Small intestine (tissue), 7 donors: Measurements from ENCODE around the gene STIMATE. TPM values are rescaled to one million over a fixed set of nuclear protein-coding genes. Genes with fewer than 3 reads are reported as not detected.

Source experiments
- DNase-seq, 2 donors: peaks; one replicate each; pipeline versions ENCODE4 v3.0.0 to v3.0.0-alpha.2; 2013
- FAIRE-seq: peaks from 2 replicates; lab custom pipeline; 2012; peaks lifted over from hg19 to GRCh38; lab: Jason Lieb, UNC
- H3K27ac ChIP-seq, 3 donors: one replicate each; pipeline ENCODE4 v1.5.1; 2013; ENCODE audit warnings: low read length in 2 of 3, mild to moderate bottlenecking in 2 of 3, control low read depth in 1 of 3, inconsistent platforms in 1 of 3, low read depth in 1 of 3, moderate library complexity in 1 of 3
- H3K27me3 ChIP-seq, 3 donors: one replicate each; pipeline ENCODE4 v1.6.1; 2013; ENCODE audit warnings: low read length in 3 of 3, inconsistent platforms in 1 of 3; ENCODE audit not compliant: control insufficient read depth in 3 of 3, insufficient read depth in 3 of 3
- H3K36me3 ChIP-seq, 3 donors: one replicate each; pipeline ENCODE4 v1.6.1; 2013; ENCODE audit warnings: low read length in 3 of 3, inconsistent platforms in 1 of 3, low read depth in 1 of 3, mild to moderate bottlenecking in 1 of 3, moderate library complexity in 1 of 3; ENCODE audit not compliant: control insufficient read depth in 3 of 3, insufficient read depth in 2 of 3
- H3K4me1 ChIP-seq, 3 donors: one replicate each; pipeline ENCODE4 v1.6.1; 2013; ENCODE audit warnings: low read length in 2 of 3, inconsistent platforms in 1 of 3, low read depth in 1 of 3, mild to moderate bottlenecking in 1 of 3, moderate library complexity in 1 of 3; ENCODE audit not compliant: control insufficient read depth in 3 of 3, insufficient read depth in 2 of 3
- H3K4me3 ChIP-seq, 3 donors: one replicate each; pipeline ENCODE4 v1.5.1; 2013; ENCODE audit warnings: low read length in 3 of 3, control low read depth in 1 of 3, inconsistent platforms in 1 of 3, low read depth in 1 of 3, mild to moderate bottlenecking in 1 of 3, moderate library complexity in 1 of 3
- H3K9me3 ChIP-seq, 2 donors: one replicate each; pipeline ENCODE4 v1.6.1; 2013; ENCODE audit warnings: low read depth in 1 of 2, low read length in 1 of 2; ENCODE audit not compliant: control insufficient read depth in 2 of 2, insufficient read depth in 1 of 2
- WGBS, 3 donors: extraction: QIAGEN DNeasy Blood & Tissue Kit; methylation state at CpG; one replicate each; pipeline ENCODE4 v1.1.7; 2013; 5-methylcytosine and 5-hydroxymethylcytosine counted together
- polyA plus RNA-seq, 4 donors: library from polyadenylated mRNA; stranded (reverse) in 3 of 4; unstranded in 1 of 4; fragments of 200-250 nt in 3 of 4; fragments of 120-200 nt in 1 of 4; gene quantifications; one replicate each; pipeline versions ENCODE4 v1.2.1 to v1.2.3, GENCODE V29; 2013
- donor health status: healthy with polysubstance abuse.
- donor health status: control.
- donor health status: control.
- donor health status: Bipolar disorder and iron deficiency.
- donor health status: healthy.

The STIMATE gene
- polyA plus RNA-seq, 4 donors = 2.7 to 6.8 (median 4.3) TPM; not detected in 1

GRCh38 chr3:52857864-52858263 lies 39.5 kb downstream of the STIMATE start:
- 87 to 92% (median 92%) methylated on average over 5 of the region's 5 CpGs for WGBS, 3 donors
- H3K27ac ChIP-seq = no peak overlapping the region
- FAIRE-seq = no peak
- no peaks in the 10 kb centered on the region for H3K9me3 ChIP-seq
- peaks cover 0 to 10% (median 0%) of the 10 kb centered on the region in 3 donors for H3K36me3 ChIP-seq
- no peaks in the 10 kb centered on the region for H3K4me1 ChIP-seq
- DNase-seq = no peak
- H3K4me3 ChIP-seq = no peak overlapping the region
- no peaks in the 10 kb centered on the region for H3K27me3 ChIP-seq

GRCh38 chr3:52857133-52857532 lies 40.2 kb downstream of the STIMATE start:
- no peaks in the 10 kb centered on the region for H3K9me3 ChIP-seq
- 85 to 92% (median 92%) methylated on average over 3 of the region's 3 CpGs for WGBS, 3 donors

GRCh38 chr3:52856666-52857065 lies 40.7 kb downstream of the STIMATE start:
- H3K4me1 ChIP-seq = no peaks in the 10 kb centered on the region
- no peak for FAIRE-seq
- no peaks in the 10 kb centered on the region for H3K9me3 ChIP-seq
- H3K27ac ChIP-seq = no peak overlapping the region
- H3K27me3 ChIP-seq = no peaks in the 10 kb centered on the region
- 85 to 91% (median 86%) methylated on average over 5 of the region's 5 CpGs for whole genome bisulfite sequencing, 3 donors
- peaks cover 0 to 17% (median 3%) of the 10 kb centered on the region in 3 donors for H3K36me3 ChIP-seq
- no peak overlapping the region for H3K4me3 ChIP-seq
- no peak for DNase-seq

More at GRCh38 chr3:52857133-52857532, 40.2 kb downstream of the STIMATE start:
- no peak for DNase-seq
- H3K36me3 ChIP-seq = peaks cover 0 to 13% (median 3%) of the 10 kb centered on the region in 3 donors
- H3K27me3 ChIP-seq = no peaks in the 10 kb centered on the region
- no peak overlapping the region for H3K4me3 ChIP-seq
- no peaks in the 10 kb centered on the region for H3K4me1 ChIP-seq
- H3K27ac ChIP-seq = no peak overlapping the region
- no peak for FAIRE-seq

- H3K4me3 ChIP-seq = no peak overlapping the region
- no peak for FAIRE-seq
- no peaks in the 10 kb centered on the region for H3K9me3 ChIP-seq
- WGBS, 3 donors = 84 to 96% (median 93%) methylated on average over 2 of the region's 2 CpGs
- H3K27me3 ChIP-seq = no peaks in the 10 kb centered on the region
- no peaks in the 10 kb centered on the region for H3K4me1 ChIP-seq
- DNase-seq = no peak
- no peak overlapping the region for H3K27ac ChIP-seq
- peaks cover 0 to 33% (median 5%) of the 10 kb centered on the region in 3 donors for H3K36me3 ChIP-seq
Observed at GRCh38 chr3:52854013-52854412, 43.3 kb downstream of the STIMATE start.

GRCh38 chr3:52852419-52852818 lies 44.9 kb downstream of the STIMATE start:
- Histone ChIP-seq H3K27ac (no peak overlapping the region), H3K9me3 (no peaks in the 10 kb centered on the region), H3K27me3 (no peaks in the 10 kb centered on the region), H3K36me3 (peaks cover 0 to 45% (median 5%) of the 10 kb centered on the region in 3 donors), H3K4me1 (no peaks in the 10 kb centered on the region), H3K4me3 (no peak overlapping the region)
- no peak for FAIRE-seq
- DNase-seq = no peak
- 83 to 92% (median 90%) methylated on average over 2 of the region's 2 CpGs for WGBS, 3 donors

- H3K4me3 ChIP-seq = no peak overlapping the region
- H3K27me3 ChIP-seq = no peaks in the 10 kb centered on the region
- H3K9me3 ChIP-seq = no peaks in the 10 kb centered on the region
- no peak overlapping the region for H3K27ac ChIP-seq
- no peaks in the 10 kb centered on the region for H3K4me1 ChIP-seq
- 73 to 90% (median 74%) methylated on average over 3 of the region's 3 CpGs for WGBS, 3 donors
- FAIRE-seq (no peak), DNase-seq (peak; percentile 25 to 58)
- peaks cover 0 to 47% (median 5%) of the 10 kb centered on the region in 3 donors for H3K36me3 ChIP-seq
Observed at GRCh38 chr3:52851348-52851747, 46.0 kb downstream of the STIMATE start.

GRCh38 chr3:52849656-52850055 lies 47.7 kb downstream of the STIMATE start:
- Histone ChIP-seq H3K27me3 (no peaks in the 10 kb centered on the region), H3K4me1 (peaks cover 0 to 7% (median 0%) of the 10 kb centered on the region in 3 donors), H3K27ac (no peak overlapping the region), H3K9me3 (no peaks in the 10 kb centered on the region), H3K4me3 (no peak overlapping the region), H3K36me3 (peaks cover 0 to 48% (median 5%) of the 10 kb centered on the region in 3 donors)
- FAIRE-seq (no peak), DNase-seq (no peak)
- WGBS, 3 donors = 97 to 98% (median 97%) methylated on average over 15 of the region's 15 CpGs

- Histone ChIP-seq H3K27me3 (no peaks in the 10 kb centered on the region), H3K4me3 (no peak overlapping the region), H3K36me3 (peaks cover 0 to 45% (median 5%) of the 10 kb centered on the region in 3 donors), H3K27ac (peak overlapping the region in 1 of 3 donors; percentile 6), H3K4me1 (peaks cover 0 to 7% (median 0%) of the 10 kb centered on the region in 3 donors), H3K9me3 (no peaks in the 10 kb centered on the region)
- DNase-seq (no peak), FAIRE-seq (no peak)
- WGBS, 3 donors = 74 to 78% (median 75%) methylated on average over 7 of the region's 7 CpGs
Observed at GRCh38 chr3:52848617-52849016, 48.7 kb downstream of the STIMATE start.

- Histone ChIP-seq H3K36me3 (peaks cover 0 to 46% (median 5%) of the 10 kb centered on the region in 3 donors), H3K4me3 (no peak overlapping the region), H3K27me3 (no peaks in the 10 kb centered on the region), H3K9me3 (no peaks in the 10 kb centered on the region), H3K4me1 (peaks cover 0 to 7% (median 0%) of the 10 kb centered on the region in 3 donors), H3K27ac (no peak overlapping the region)
- no peak for DNase-seq
- WGBS, 3 donors = 92 to 98% (median 96%) methylated on average over 7 of the region's 7 CpGs
- no peak for FAIRE-seq
Observed at GRCh38 chr3:52847726-52848125, 49.6 kb downstream of the STIMATE start.
